OCI-LY7 (cell line): Measurements from ENCODE around the gene SMURF2.

Experiments
- CTCF ChIP-seq: fragments of 200-600 bp; sonication (generic); conservative IDR thresholded peaks from 2 replicates; pipeline ENCODE4 v1.5.1; 2014; ENCODE audit warnings: mild to moderate bottlenecking, antibody characterized with exemption, low read length, moderate library complexity, mixed read lengths
- EZH2phosphoT487 ChIP-seq: fragments of 200-600 bp; sonication (generic); IDR thresholded peaks from 2 replicates; pipeline ENCODE4 v1.6.1; 2018; ENCODE audit warnings: low read depth, borderline replicate concordance, mild to moderate bottlenecking, mixed run types, antibody characterized with exemption, low read length, moderate library complexity, mixed read lengths

GRCh38 chr17:64709481-64709880 is 47.4 kb upstream of the SMURF2 start:
- TF ChIP-seq CTCF, result no peak
- TF ChIP-seq EZH2phosphoT487, result no peak
